H9 (cell line): ENCODE measurements around the gene CYSLTR2. TPM values are rescaled to one million over a fixed set of nuclear protein-coding genes. Genes with fewer than 3 reads are reported as not detected.

Source experiments
- DNase-seq: peaks from one replicate; pipeline ENCODE4 v3.0.0-alpha.2; 2017
- H2AFZ ChIP-seq: one replicate; pipeline ENCODE4 v1.6.1; 2013; ENCODE audit warnings: mild to moderate bottlenecking, low read length, control low read depth, moderate library complexity
- H2AK5ac ChIP-seq: 2 replicates; pipeline ENCODE4 v1.6.1; 2013; ENCODE audit warnings: low read length, control low read depth, mixed read lengths; ENCODE audit not compliant: insufficient read length
- H2BK120ac ChIP-seq: one replicate; pipeline ENCODE4 v1.6.1; 2013; ENCODE audit warnings: low read depth, mild to moderate bottlenecking, low read length, control low read depth, inconsistent platforms; ENCODE audit not compliant: poor library complexity, severe bottlenecking
- H2BK12ac ChIP-seq: 2 replicates; pipeline ENCODE4 v1.6.1; 2013; ENCODE audit warnings: low read length, control low read depth, mixed read lengths, low read depth; ENCODE audit not compliant: insufficient read length
- H2BK15ac ChIP-seq: 2 replicates; pipeline ENCODE4 v1.6.1; 2013; ENCODE audit warnings: low read depth, low read length, control low read depth
- H2BK20ac ChIP-seq: one replicate; pipeline ENCODE4 v1.6.1; 2013; ENCODE audit warnings: low read depth, mild to moderate bottlenecking, low read length, control low read depth, inconsistent platforms; ENCODE audit not compliant: poor library complexity, severe bottlenecking
- H2BK5ac ChIP-seq: 2 replicates; pipeline ENCODE4 v1.6.1; 2013; ENCODE audit warnings: low read length, control low read depth, mixed read lengths; ENCODE audit not compliant: insufficient read length
- H3K14ac ChIP-seq: 2 replicates; pipeline ENCODE4 v1.6.1; 2013; ENCODE audit warnings: low read length, control low read depth; ENCODE audit not compliant: insufficient read depth
- H3K18ac ChIP-seq: 2 replicates; pipeline ENCODE4 v1.6.1; 2013; ENCODE audit warnings: low read depth, mild to moderate bottlenecking, mixed read lengths, low read length, control low read depth; ENCODE audit not compliant: insufficient read length
- H3K23ac ChIP-seq: 2 replicates; pipeline ENCODE4 v1.6.1; 2013; ENCODE audit warnings: low read length, control low read depth, mixed read lengths, low read depth; ENCODE audit not compliant: insufficient read length
- H3K23me2 ChIP-seq: 2 replicates; pipeline ENCODE4 v1.6.1; 2013; ENCODE audit warnings: low read depth, mild to moderate bottlenecking, mixed read lengths, low read length, control low read depth; ENCODE audit not compliant: insufficient read length, poor library complexity, severe bottlenecking
- H3K27ac ChIP-seq: 2 replicates; pipeline ENCODE4 v1.5.1; 2013; ENCODE audit warnings: low read length, control low read depth, mixed read lengths, low read depth; ENCODE audit not compliant: insufficient read length
- H3K27me3 ChIP-seq: 2 replicates; pipeline ENCODE4 v1.6.1; 2013; ENCODE audit warnings: low read length, control low read depth, inconsistent platforms; ENCODE audit not compliant: insufficient read depth
- H3K4ac ChIP-seq: 2 replicates; pipeline ENCODE4 v1.6.1; 2013; ENCODE audit warnings: low read depth, mild to moderate bottlenecking, control low read depth, inconsistent platforms, low read length, moderate library complexity
- H3K4me1 ChIP-seq: 2 replicates; pipeline ENCODE4 v1.6.1; 2013; ENCODE audit warnings: low read length, control low read depth, inconsistent platforms; ENCODE audit not compliant: insufficient read depth
- H3K4me2 ChIP-seq: 2 replicates; pipeline ENCODE4 v1.6.1; 2013; ENCODE audit warnings: low read length, control low read depth, mixed read lengths; ENCODE audit not compliant: insufficient read length, insufficient read depth
- H3K56ac ChIP-seq: 2 replicates; pipeline ENCODE4 v1.6.1; 2013; ENCODE audit warnings: low read depth, mild to moderate bottlenecking, mixed read lengths, low read length, control low read depth; ENCODE audit not compliant: insufficient read length
- H3K79me1 ChIP-seq: 2 replicates; pipeline ENCODE4 v1.6.1; 2013; ENCODE audit warnings: low read depth, mild to moderate bottlenecking, moderate library complexity, low read length, control low read depth, inconsistent platforms; ENCODE audit not compliant: insufficient read depth, poor library complexity, severe bottlenecking
- H3K79me2 ChIP-seq: 2 replicates; pipeline ENCODE4 v1.6.1; 2013; ENCODE audit warnings: low read length, control low read depth, inconsistent platforms; ENCODE audit not compliant: insufficient read depth
- H3K9ac ChIP-seq: 2 replicates; pipeline ENCODE4 v1.6.1; 2013; ENCODE audit warnings: low read length, control low read depth, mixed read lengths; ENCODE audit not compliant: insufficient read length; ENCODE audit errors: extremely low read depth
- H3K9me3 ChIP-seq: one replicate; pipeline ENCODE4 v1.6.1; 2013; ENCODE audit warnings: low read depth, low read length, inconsistent platforms; ENCODE audit not compliant: control insufficient read depth
- H3T11ph ChIP-seq: one replicate; pipeline ENCODE4 v1.6.1; 2013; ENCODE audit warnings: mild to moderate bottlenecking, low read length, control low read depth, inconsistent platforms
- H4K20me1 ChIP-seq: one replicate; pipeline ENCODE4 v1.6.1; 2013; ENCODE audit not compliant: control insufficient read depth, insufficient read length, insufficient read depth
- H4K5ac ChIP-seq: 2 replicates; pipeline ENCODE4 v1.6.1; 2013; ENCODE audit warnings: low read depth, mild to moderate bottlenecking, mixed read lengths, low read length, control low read depth; ENCODE audit not compliant: insufficient read length
- H4K8ac ChIP-seq: replicated peaks from 2 replicates; pipeline ENCODE4 v1.6.1; 2013; ENCODE audit warnings: low read length, control low read depth, mixed read lengths, low read depth; ENCODE audit not compliant: insufficient read length
- H4K91ac ChIP-seq: 2 replicates; pipeline ENCODE4 v1.6.1; 2013; ENCODE audit warnings: low read depth, mild to moderate bottlenecking, moderate library complexity, mixed read lengths, low read length, control low read depth; ENCODE audit not compliant: insufficient read length
- H3K27ac Mint-ChIP-seq, 3 experiments: 2 replicates in 2 of 3; 3 replicates in 1 of 3; pipeline ENCODE4 v1.8.0; 2020 to 2021; ENCODE audit warnings: mixed read lengths in 3 of 3, mild to moderate bottlenecking in 1 of 3, moderate library complexity in 1 of 3
- H3K27me3 Mint-ChIP-seq: 2 replicates; pipeline ENCODE4 v1.8.0; 2021; ENCODE audit warnings: low read depth, mild to moderate bottlenecking, moderate library complexity, mixed read lengths
- H3K36me3 Mint-ChIP-seq, 3 experiments: 2 replicates in 2 of 3; 3 replicates in 1 of 3; pipeline ENCODE4 v1.8.0; 2020 to 2021; ENCODE audit warnings: low read depth in 3 of 3, mixed read lengths in 3 of 3; ENCODE audit not compliant: insufficient read depth in 1 of 3
- H3K4me1 Mint-ChIP-seq, 2 experiments: 2 replicates each; pipeline ENCODE4 v1.8.0; 2020; ENCODE audit warnings: mixed read lengths in 2 of 2
- H3K4me3 Mint-ChIP-seq, 2 experiments: 2 replicates in 1 of 2; 3 replicates in 1 of 2; pipeline ENCODE4 v1.8.0; 2020 to 2021; ENCODE audit warnings: mild to moderate bottlenecking in 2 of 2, mixed read lengths in 2 of 2, moderate library complexity in 1 of 2
- H3K9me3 Mint-ChIP-seq, 2 experiments: 2 replicates in 1 of 2; 3 replicates in 1 of 2; pipeline ENCODE4 v1.8.0; 2020; ENCODE audit warnings: mild to moderate bottlenecking in 2 of 2, mixed read lengths in 2 of 2, moderate library complexity in 1 of 2
- WGBS: extraction: QIAGEN DNeasy Blood & Tissue Kit; methylation state at CpG from one replicate; pipeline ENCODE4 v1.1.7; 2013; ENCODE audit warnings: missing lambda C conversion rate, low lambda C conversion rate, mixed read lengths; ENCODE audit not compliant: insufficient read length; ENCODE audit errors: extremely low coverage; 5-methylcytosine and 5-hydroxymethylcytosine counted together
- total RNA-seq: library from RNA; stranded (reverse); gene quantifications from 2 replicates; pipeline ENCODE4 v1.2.1, GENCODE V29; 2021
- TF ChIP-seq, protein P1 (sequence below): fragments of 200-600 bp; sonication (generic); conservative IDR thresholded peaks from 3 replicates; pipeline ENCODE4 v1.8.0; 2021; ENCODE audit warnings: antibody characterized with exemption, mild to moderate bottlenecking

Gene CYSLTR2
- total RNA-seq, 1 experiment from 2014 or later, result not detected

DNA sequence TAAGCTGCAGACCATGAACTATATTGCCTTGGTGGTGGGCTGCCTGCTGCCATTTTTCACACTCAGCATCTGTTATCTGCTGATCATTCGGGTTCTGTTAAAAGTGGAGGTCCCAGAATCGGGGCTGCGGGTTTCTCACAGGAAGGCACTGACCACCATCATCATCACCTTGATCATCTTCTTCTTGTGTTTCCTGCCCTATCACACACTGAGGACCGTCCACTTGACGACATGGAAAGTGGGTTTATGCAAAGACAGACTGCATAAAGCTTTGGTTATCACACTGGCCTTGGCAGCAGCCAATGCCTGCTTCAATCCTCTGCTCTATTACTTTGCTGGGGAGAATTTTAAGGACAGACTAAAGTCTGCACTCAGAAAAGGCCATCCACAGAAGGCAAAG, 53.7 kb downstream of the CYSLTR2 start:
- Histone ChIP-seq H3K79me2 (no peaks in the 10 kb centered on the region), H3K4ac (no peak overlapping the region), H4K91ac (no peak overlapping the region), H2BK12ac (no peak overlapping the region), H2AFZ (no peak overlapping the region), H3K23ac (no peak overlapping the region), H4K5ac (no peak overlapping the region), H4K8ac (no peak overlapping the region), H2BK5ac (no peak overlapping the region), H3K9me3 (no peaks in the 10 kb centered on the region), H3K4me1 (no peaks in the 10 kb centered on the region), H3K79me1 (no peaks in the 10 kb centered on the region), H3K27me3 (no peaks in the 10 kb centered on the region), H4K20me1 (no peaks in the 10 kb centered on the region), H3K9ac (no peak overlapping the region), H3K14ac (no peak overlapping the region), H3K18ac (no peak overlapping the region), H3K27ac (no peak overlapping the region), H2BK120ac (no peak overlapping the region), H3K56ac (no peak overlapping the region), H3K23me2 (no peaks in the 10 kb centered on the region), H2BK20ac (no peak overlapping the region), H3T11ph (no peak overlapping the region), H2BK15ac (no peak overlapping the region), H3K4me2 (no peak overlapping the region), H2AK5ac (no peak overlapping the region)
- peaks cover 2% of the 10 kb centered on the region; the same call in 1 of the 2 replicates for H3K27me3 Mint-ChIP-seq
- H3K27ac Mint-ChIP-seq, result no peak overlapping the region
- no CpG with 5 or more reads among the region's 5 CpGs for WGBS
- peaks cover 26 to 29% of the 10 kb centered on the region in 2 experiments for H3K9me3 Mint-ChIP-seq
- H3K36me3 Mint-ChIP-seq, result peaks cover under 1 to 23% (median 5%) of the 10 kb centered on the region in 3 experiments; a peak in 6 of 7 replicates
- no peak overlapping the region for H3K4me3 Mint-ChIP-seq
- no peak for DNase-seq
- H3K4me1 Mint-ChIP-seq, result peaks cover 15 to 18% of the 10 kb centered on the region in 2 experiments
- TF ChIP-seq, protein P1, sequence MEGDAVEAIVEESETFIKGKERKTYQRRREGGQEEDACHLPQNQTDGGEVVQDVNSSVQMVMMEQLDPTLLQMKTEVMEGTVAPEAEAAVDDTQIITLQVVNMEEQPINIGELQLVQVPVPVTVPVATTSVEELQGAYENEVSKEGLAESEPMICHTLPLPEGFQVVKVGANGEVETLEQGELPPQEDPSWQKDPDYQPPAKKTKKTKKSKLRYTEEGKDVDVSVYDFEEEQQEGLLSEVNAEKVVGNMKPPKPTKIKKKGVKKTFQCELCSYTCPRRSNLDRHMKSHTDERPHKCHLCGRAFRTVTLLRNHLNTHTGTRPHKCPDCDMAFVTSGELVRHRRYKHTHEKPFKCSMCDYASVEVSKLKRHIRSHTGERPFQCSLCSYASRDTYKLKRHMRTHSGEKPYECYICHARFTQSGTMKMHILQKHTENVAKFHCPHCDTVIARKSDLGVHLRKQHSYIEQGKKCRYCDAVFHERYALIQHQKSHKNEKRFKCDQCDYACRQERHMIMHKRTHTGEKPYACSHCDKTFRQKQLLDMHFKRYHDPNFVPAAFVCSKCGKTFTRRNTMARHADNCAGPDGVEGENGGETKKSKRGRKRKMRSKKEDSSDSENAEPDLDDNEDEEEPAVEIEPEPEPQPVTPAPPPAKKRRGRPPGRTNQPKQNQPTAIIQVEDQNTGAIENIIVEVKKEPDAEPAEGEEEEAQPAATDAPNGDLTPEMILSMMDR, result no peak
